Measurements from ENCODE around the gene DSC2. TPM values are rescaled to one million over a fixed set of nuclear protein-coding genes. Genes with fewer than 3 reads are reported as not detected.

The DSC2 gene
- total and polyA plus RNA-seq, 2 donors (not counting 3 experiments of a cell fraction or from before 2014, with no cell fraction given): under 0.01 TPM; not detected in 1

- Histone ChIP-seq H3K9me1 (replicated peaks; ENCODE audit: control insufficient read depth, extremely low read depth, insufficient read depth, low read length) (no peaks in the 10 kb centered on the region), H3K79me2 (ENCODE audit: control insufficient read depth, insufficient read depth, low read length) (no peaks in the 10 kb centered on the region), H3K9me3 (replicated peaks; ENCODE audit: control insufficient read depth, insufficient read depth, low read length) (no peaks in the 10 kb centered on the region), H4K20me1 (replicated peaks; ENCODE audit: control insufficient read depth, extremely low read depth, insufficient read depth, low read length) (no peaks in the 10 kb centered on the region), H3K9ac (replicated peaks; ENCODE audit: extremely low read depth, insufficient read depth, low read length) (no peak overlapping the region), H3K36me3 (ENCODE audit: control insufficient read depth in 2 of 2, extremely low read depth in 1 of 2, insufficient read depth in 2 of 2, low read length in 2 of 2) (no peaks in the 10 kb centered on the region), H3K4me1 (ENCODE audit: control insufficient read depth, extremely low read depth, insufficient read depth, low read length) (peaks cover 3% of the 10 kb centered on the region), H3K27ac (ENCODE audit: insufficient read depth, low read depth, low read length) (no peak overlapping the region), H2AFZ (ENCODE audit: low read depth, low read length) (no peak overlapping the region), H3K4me3 (replicated peaks in 1 of 3; ENCODE audit: insufficient read depth in 1 of 3, low read depth in 1 of 3, low read length in 3 of 3) (no peak overlapping the region), H3K27me3 (ENCODE audit: control insufficient read depth in 2 of 2, insufficient read depth in 2 of 2, low read length in 2 of 2) (peaks cover 27 to 49% of the 10 kb centered on the region in 2 experiments), H3K4me2 (ENCODE audit: insufficient read depth, low read length) (no peak overlapping the region)
- no peak for TF ChIP-seq MYC (IDR thresholded peaks at IDR 0.05; ENCODE audit: low read depth, low read length)
- TF ChIP-seq MAX (IDR thresholded peaks at IDR 0.05; ENCODE audit: insufficient read depth, insufficient read length): no peak
- no peak for TF ChIP-seq JUN (IDR thresholded peaks at IDR 0.05; ENCODE audit: borderline replicate concordance, insufficient read depth, insufficient read length, low read depth)
- TF ChIP-seq FOS (IDR thresholded peaks at IDR 0.05; ENCODE audit: borderline replicate concordance, insufficient read depth, low read length): no peak
- CTCF ChIA-PET: no interaction called here
- intact Hi-C loops (cut with micrococcal nuclease) (no loop called here), dilution Hi-C loops (cut with MboI; ENCODE audit: extremely low pct_ligation_motif_present, low sequenced_read_pairs) (no loop called here)
- FAIRE-seq (no peak), DNase-seq (ENCODE audit: low read depth, low spot score) (no peak)
- POLR2A ChIA-PET: no interaction called here
- no TSS peak for BruUV-seq (replicated peaks)
These were observed 58.5 kb downstream of the DSC2 start for GRCh38 chr18:31043709-31044108.

- H3K9ac ChIP-seq (replicated peaks; ENCODE audit: extremely low read depth, insufficient read depth, low read length): no peak within 1 kb of the TSS
- dilution Hi-C loops (cut with MboI; ENCODE audit: extremely low pct_ligation_motif_present, low sequenced_read_pairs): no loop called here
- no peak within 1 kb of the TSS for H3K27ac ChIP-seq (ENCODE audit: insufficient read depth, low read depth, low read length)
- H3K9me3 ChIP-seq (replicated peaks; ENCODE audit: control insufficient read depth, insufficient read depth, low read length): no peaks in the 10 kb centered on the region
- peak within 1 kb of the TSS; percentile 40 for H3K4me2 ChIP-seq (ENCODE audit: insufficient read depth, low read length)
- TF ChIP-seq CTCF (IDR thresholded peaks at IDR 0.05; ENCODE audit: extremely low read depth in 1 of 2, insufficient read depth in 1 of 2, low read depth in 1 of 2, low read length in 2 of 2) (no peak), EZH2 (IDR thresholded peaks at IDR 0.05; ENCODE audit: borderline replicate concordance, low read depth, low read length, severe bottlenecking) (no peak), POLR2A (IDR thresholded peaks at IDR 0.05; ENCODE audit: low read depth, low read length) (no peak), MAX (IDR thresholded peaks at IDR 0.05; ENCODE audit: insufficient read depth, insufficient read length) (no peak), MYC (IDR thresholded peaks at IDR 0.05; ENCODE audit: low read depth, low read length) (no peak), JUN (IDR thresholded peaks at IDR 0.05; ENCODE audit: borderline replicate concordance, insufficient read depth, insufficient read length, low read depth) (no peak), POLR2AphosphoS5 (IDR thresholded peaks at IDR 0.05; ENCODE audit: insufficient read depth, low read depth, low read length) (no peak), GATA2 (IDR thresholded peaks at IDR 0.05; ENCODE audit: insufficient read depth, insufficient read length, low read depth, low read length) (no peak), FOS (IDR thresholded peaks at IDR 0.05; ENCODE audit: borderline replicate concordance, insufficient read depth, low read length) (no peak)
- no peak for DNase-seq (ENCODE audit: low read depth, low spot score)
- no peak for FAIRE-seq
- H3K79me2 ChIP-seq (ENCODE audit: control insufficient read depth, insufficient read depth, low read length): no peaks in the 10 kb centered on the region
- no peaks in the 10 kb centered on the region for H3K9me1 ChIP-seq (replicated peaks; ENCODE audit: control insufficient read depth, extremely low read depth, insufficient read depth, low read length)
- H3K36me3 ChIP-seq (ENCODE audit: control insufficient read depth in 2 of 2, extremely low read depth in 1 of 2, insufficient read depth in 2 of 2, low read length in 2 of 2): no peaks in the 10 kb centered on the region
- H3K4me3 ChIP-seq (replicated peaks in 1 of 3; ENCODE audit: insufficient read depth in 1 of 3, low read depth in 1 of 3, low read length in 3 of 3): peak within 1 kb of the TSS in 2 of 3 experiments; percentile 1 to 19
- no TSS peak for BruUV-seq (replicated peaks)
- ChIA-PET POLR2A (no interaction called here), CTCF (no interaction called here)
- H3K27me3 ChIP-seq (ENCODE audit: control insufficient read depth in 2 of 2, insufficient read depth in 2 of 2, low read length in 2 of 2): peaks cover 27 to 49% of the 10 kb centered on the region in 2 experiments
- intact Hi-C loops (cut with micrococcal nuclease): no loop called here
- peak within 1 kb of the TSS; percentile 55 for H2AFZ ChIP-seq (ENCODE audit: low read depth, low read length)
- peaks cover 3% of the 10 kb centered on the region for H3K4me1 ChIP-seq (ENCODE audit: control insufficient read depth, extremely low read depth, insufficient read depth, low read length)
- H4K20me1 ChIP-seq (replicated peaks; ENCODE audit: control insufficient read depth, extremely low read depth, insufficient read depth, low read length): no peaks in the 10 kb centered on the region
These were observed 59.6 kb downstream of the DSC2 start, which contains the start of gene DSC3 for GRCh38 chr18:31042406-31043181. DSC3 (minus strand) TSS chr18:31042742; CDS start chr18:31042660, 82 bp downstream.
